ENCODE results near the gene MTF2.
"Not testable (repeated sequence)": the region's sequence is repeated elsewhere in the genome, so short reads cannot be mapped to it uniquely, and the experiment has no call there.

GRCh38 chr1:93170141-93170678, 91.1 kb downstream of the MTF2 start:
- TF ChIP-seq CTCF (IDR thresholded peaks at IDR 0.05; ENCODE audit: low read depth, low read length, poor library complexity, severe bottlenecking); EZH2phosphoT487 (IDR thresholded peaks at IDR 0.05; ENCODE audit: borderline replicate concordance, low read length): not testable (repeated sequence)
